NCI-H146 treated with DMSO at 0.1 percent for 48 hours (cell line): Measurements from ENCODE around the gene PTGS1.

ENCODE experiments used
- DNase-seq: peaks from one replicate; lab custom pipeline; 2025; ENCODE audit not compliant: unreplicated experiment; lab: John Stamatoyannopoulos, UW

Gene PTGS1

DNA sequence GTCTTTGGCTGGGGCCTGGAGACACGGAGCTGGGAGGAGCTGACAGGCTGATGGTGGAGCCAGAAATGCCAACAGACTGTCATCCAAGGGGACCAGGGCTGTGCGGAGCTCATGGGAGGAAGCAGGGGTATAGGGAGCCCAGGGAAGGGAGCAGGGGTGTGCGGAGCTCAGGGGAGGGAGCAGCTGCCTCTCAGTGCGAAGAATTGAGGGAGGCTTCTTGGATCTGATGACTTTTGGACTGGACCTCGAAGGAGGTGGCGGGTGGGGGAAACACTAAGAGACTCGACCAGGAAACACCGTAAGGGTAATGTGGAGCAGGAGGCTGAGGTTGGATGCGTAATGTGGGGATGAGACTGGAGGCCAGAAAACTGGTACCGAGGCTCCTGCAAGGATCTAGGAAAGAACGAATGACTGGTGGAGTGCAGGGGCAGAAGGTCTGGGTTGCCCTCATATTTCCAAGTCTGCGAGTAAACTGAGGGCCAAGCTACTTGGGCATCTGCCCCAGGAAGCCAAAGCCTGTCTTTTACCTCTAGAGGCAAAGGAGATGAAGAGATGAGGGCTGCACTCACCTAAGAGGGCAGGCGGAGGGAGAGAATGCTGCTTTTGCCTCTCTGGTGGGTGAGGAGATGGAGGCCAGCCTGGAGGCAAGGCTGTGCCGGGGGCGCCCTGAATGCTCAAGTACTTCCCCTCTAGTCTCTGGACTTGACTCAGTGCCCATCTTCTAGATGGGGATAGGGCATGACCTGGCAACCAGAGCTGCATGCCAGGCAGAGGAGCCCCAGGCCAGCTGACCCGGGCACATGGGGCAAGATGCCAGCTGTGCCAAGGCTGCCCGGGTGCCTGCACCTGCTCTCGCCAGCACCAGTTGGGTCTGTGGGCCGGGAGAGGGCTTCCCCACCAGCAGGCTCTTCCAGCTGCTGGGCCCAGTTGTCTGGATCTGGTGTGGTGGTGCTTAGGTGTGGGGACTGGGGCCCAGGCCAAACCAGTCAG, 2.3 kb downstream of the PTGS1 start:
- no peak for DNase-seq

DNA sequence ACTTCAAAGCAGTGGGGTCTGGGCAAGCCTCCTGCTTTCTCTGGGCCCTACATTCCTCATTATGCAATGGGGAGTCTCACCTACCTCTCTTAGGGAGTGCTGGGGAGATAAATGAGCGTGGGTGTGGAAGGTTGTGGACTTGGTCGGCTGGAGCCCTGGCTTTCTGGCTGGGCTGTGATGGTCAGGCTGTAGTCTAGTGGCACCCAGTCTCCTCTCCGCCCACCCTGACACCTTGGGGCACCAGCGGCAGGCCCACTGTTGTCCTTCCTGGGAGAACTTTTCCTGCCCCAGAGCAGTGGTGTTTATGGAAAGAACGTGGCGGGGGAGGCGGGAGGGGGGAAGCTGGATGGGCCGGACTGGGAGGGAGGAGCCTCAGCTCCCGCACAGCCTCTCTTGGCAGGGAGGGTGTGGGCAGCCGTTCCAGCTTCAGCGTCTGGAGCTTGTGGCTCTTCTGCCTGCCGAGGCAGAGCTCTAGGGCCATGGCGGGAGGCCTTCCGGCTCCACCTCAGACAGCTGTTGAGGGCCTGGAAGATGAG, 4.1 kb downstream of the PTGS1 start:
- no peak for DNase-seq

DNA sequence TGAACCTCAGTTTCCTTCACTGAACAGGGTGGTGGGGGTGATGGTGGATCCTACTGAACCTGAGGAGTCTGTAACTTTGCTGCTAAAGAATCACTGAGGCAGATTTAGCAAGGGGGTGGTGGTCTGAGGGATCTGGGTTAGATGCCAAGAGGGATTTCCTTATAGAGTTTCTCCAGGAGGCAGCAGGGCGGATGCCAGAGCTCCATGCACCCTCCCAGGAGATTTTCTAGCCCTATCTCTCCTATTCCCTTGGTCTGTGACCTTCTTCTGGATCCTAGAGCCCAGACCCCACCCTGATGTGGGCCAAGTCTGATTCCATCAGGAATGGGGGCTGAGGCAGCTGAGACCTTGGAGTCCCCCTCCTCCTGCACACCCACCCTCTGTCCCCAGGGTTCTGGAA, 6.0 kb downstream of the PTGS1 start:
- DNase-seq = no peak

DNA sequence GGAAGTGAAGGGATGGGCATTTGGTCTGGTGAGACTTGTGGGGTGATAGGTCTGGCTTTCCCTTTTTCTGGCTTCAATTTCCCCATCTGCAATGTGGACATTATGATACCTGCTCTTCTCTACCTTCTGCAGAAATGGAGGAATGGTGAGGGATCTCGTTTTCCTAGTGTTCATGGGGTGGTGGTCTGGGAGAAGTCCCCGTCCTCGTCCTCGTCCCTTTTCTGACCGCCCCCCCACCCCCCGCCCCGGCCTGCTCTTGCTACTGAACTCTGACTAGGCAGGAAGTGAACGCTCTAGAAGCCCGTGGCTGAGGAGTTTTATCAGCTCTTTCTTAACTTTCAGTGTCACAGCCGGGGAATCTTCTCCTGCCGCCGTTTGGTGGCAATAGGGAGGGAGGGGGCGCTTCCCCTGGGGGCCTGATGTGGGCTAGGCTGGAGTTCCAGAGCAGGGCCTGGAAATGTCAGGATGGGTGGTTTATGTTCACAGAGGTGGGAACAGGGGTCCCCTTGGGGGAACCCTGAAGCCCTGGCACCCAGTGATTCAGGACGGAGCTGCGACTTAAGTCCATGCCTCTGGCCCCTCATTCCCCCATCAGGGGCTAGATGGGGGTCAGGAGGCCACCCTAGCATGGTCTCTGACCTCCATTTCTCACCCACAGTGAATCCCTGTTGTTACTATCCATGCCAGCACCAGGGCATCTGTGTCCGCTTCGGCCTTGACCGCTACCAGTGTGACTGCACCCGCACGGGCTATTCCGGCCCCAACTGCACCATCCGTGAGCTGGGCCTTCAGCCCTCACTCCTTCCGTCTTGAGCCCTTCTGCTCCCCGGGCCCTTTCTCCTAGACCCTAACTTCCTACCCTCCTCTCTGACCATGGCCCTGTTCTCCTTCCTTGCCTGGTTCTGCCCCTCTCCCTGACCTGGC, 6.7 kb downstream of the PTGS1 start:
- DNase-seq = no peak

DNA sequence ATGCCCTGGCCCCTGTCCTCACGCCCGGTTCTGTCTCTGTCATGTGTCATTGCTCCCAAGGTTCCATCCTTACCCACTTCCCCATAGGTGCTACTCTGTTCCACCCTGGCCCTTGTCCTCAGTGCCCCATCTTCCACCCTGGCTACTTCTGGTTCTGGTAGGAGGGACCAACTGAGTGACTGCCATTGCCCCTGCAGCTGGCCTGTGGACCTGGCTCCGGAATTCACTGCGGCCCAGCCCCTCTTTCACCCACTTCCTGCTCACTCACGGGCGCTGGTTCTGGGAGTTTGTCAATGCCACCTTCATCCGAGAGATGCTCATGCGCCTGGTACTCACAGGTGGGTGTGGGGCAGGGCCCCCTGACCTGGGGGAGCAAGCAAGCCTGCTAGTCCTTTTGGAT, 7.4 kb downstream of the PTGS1 start:
- no peak for DNase-seq

DNA sequence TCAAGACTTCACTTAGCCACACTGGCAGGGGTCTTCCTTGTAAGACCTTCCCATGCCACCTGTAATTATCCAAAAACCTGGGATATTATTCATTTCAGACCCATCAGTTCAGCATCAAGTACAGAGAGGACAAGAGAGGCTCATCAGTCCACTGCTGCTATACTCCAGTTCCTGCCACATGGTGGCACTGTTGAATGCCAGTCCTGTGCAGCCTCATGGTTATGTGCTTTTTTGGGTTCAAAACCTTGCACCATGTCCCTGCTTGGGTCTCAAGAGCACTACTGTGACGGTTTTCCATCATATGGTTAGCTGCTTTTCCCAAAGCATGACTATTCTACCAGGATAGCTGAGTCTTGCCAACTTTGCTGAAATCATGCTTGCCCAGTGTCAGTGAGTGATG, 8.5 kb downstream of the PTGS1 start:
- no peak for DNase-seq

DNA sequence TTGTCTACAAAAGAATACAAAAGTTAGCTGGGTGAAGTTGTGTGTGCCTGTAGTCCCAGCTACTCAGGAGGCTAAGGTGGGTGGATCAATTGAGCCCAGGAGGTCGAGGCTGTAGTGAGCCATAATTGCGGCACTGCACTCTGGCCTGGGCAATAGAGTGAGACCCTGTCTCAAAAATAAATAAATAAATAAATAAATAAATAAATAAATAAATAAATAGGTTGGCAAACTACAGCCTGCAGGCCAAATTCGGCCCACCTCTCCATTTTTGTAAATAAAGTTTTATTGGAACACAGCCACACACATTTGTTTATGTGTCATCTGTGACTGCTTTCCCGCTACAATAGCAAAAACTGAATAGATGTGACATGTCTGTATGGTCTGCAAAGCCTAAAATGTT, 9.5 kb downstream of the PTGS1 start:
- no peak for DNase-seq

DNA sequence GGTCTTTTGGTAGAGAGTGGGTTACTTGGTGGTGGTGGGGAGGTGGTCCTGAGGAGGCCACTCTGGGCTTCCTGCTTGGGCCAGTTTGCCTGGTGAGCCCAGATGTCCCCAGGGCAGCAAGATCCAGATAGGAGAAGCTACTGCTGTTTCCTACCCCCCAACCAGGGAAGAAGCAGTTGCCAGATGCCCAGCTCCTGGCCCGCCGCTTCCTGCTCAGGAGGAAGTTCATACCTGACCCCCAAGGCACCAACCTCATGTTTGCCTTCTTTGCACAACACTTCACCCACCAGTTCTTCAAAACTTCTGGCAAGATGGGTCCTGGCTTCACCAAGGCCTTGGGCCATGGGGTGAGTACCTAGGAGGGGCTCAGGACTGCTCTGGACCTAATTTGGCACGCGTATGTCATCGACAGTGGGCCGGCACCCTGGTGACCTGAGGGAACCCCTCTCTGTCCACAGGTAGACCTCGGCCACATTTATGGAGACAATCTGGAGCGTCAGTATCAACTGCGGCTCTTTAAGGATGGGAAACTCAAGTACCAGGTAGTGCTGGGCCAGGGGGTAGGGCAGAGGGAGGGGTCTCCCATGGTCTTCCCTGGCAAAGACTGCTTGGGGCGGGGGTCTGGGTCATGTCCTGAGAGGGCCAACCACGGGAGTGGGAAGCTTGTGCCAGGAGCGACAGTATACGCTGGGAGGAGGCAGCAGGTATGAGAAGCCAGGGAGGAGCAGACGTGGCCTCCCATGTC, 10.6 kb downstream of the PTGS1 start:
- DNase-seq = no peak

DNA sequence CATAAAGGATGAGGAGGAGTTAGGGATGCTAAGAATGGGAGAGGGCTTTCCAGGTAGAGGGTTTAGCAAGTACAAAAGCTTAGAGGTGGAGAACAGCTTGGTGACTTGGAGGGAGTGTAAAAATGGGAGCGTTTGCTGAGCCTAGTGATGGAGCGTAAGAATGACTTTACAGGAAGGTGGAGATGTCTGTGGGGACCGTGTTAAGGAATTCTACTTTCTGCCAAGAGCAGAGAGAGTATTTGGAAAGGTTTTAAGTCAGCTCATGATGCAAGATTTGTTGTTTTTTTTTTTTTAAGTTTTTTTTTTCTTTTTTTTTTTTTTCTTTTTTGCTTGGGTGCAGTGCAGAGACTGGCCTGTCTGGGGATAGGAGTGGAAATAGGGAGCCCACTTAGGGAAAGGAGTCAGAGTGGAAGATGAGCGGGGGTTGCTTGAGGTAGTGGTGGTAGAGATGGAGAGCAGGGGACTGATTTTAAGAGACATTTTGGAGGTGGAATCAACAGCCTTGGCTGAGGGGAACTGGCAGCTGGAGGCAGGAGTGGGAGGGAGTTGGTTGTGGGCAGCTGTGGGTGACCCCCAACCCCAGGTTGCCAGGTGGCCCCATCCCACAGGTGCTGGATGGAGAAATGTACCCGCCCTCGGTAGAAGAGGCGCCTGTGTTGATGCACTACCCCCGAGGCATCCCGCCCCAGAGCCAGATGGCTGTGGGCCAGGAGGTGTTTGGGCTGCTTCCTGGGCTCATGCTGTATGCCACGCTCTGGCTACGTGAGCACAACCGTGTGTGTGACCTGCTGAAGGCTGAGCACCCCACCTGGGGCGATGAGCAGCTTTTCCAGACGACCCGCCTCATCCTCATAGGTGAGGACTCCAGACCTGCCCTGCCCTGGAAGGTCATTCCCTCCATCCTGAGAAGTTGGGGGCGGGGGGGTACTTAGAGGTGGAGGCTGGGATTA, 12.4 kb downstream of the PTGS1 start:
- no peak for DNase-seq

DNA sequence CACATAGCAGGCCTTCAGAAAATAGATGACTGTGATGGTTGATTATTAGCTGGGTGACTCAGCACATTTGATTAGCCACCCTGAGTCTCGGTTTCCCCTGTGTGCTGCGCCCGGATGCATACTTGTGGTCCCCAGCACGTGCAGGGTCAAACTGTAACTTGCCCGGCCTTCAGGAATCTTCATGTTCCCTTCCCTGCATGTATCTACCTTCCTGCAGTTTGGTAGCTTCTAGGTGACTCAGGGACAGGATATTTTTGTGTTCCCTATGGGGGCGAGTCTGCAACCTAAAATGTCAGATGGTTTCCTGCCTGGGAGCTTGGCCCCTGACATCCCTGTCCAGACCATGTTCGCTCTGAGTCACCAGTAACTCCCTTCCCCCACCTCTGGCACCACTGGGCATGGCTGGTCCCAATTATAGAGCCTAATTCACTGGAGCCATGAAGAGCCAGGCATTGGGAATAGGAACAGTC, 13.2 kb downstream of the PTGS1 start:
- no peak for DNase-seq

DNA sequence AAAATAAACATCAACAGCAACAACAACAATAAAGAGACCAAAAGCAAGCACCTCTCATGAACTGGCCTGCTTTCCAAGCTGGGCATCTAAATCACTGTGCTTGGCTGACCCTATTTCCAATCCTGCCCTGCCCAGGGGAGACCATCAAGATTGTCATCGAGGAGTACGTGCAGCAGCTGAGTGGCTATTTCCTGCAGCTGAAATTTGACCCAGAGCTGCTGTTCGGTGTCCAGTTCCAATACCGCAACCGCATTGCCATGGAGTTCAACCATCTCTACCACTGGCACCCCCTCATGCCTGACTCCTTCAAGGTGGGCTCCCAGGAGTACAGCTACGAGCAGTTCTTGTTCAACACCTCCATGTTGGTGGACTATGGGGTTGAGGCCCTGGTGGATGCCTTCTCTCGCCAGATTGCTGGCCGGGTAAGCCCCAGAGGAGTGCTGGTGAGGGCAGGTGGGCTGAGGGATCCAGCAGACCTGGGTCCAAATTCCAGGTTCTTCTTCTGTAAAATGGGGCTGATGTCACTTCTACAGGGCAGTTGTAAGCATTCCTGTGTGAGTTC, 15.6 kb downstream of the PTGS1 start:
- no peak for DNase-seq

DNA sequence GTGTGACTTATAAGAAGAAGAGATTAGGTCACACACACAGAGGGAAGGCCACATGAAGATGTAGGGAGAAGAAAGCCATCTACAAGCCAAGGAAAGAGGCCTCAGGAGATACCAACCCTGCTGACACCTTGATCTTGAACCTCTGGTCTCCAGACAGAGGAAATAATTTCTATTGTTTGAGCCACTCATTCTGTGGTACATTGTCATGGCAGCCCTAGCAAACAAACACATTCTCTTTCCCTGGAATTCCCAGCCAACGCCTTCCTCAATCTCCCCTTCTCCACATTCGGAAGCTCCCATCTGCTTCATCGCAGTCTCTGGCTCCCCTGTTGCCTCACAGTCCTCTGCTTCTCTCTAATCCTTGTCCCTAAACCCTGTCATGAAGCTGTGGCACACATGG, 16.7 kb downstream of the PTGS1 start:
- no peak for DNase-seq

DNA sequence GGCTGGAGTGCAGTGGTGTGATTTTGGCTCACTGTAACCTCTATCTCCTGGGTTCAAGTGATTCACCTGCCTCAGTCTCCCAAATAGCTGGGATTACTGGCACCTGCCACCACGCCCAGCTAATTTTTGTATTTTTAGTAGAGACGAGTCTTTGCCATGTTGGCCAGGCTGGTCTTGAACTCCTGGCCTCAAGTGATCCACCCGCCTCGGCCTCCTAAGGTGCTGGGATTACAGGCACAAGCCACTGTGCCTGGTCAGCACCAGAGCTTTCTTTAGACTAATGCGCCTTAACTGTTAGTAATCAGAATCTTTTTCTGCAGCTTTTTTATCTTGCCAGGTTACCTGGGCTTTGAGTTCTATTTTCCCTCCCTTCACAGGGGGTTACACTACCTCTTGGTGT, 18.4 kb downstream of the PTGS1 start:
- no peak for DNase-seq

DNA sequence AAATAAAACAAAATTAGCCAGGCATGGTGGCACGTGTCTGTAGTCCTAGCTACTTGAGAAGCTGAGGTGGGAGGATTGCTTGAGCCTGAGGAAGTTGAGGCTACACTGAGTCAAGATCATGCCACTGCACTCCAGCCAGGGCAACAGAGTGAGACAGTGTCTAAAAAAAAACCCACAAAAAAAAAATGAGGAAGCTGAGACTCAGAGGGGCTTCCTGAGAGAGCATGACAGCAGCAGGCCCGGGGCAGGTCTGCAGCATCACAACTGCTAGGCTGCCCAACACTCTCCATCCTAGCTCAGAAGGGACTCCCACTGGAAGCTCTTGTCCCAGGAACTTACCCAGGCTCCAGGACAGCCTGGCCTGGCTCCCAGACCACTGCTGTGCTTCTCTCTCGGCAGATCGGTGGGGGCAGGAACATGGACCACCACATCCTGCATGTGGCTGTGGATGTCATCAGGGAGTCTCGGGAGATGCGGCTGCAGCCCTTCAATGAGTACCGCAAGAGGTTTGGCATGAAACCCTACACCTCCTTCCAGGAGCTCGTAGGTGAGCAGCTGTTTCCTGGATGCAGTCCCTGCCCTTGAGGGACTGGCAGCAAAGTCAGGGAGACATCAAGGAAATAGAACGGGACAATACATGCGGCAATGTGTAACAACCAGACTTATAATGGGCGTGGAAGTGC, 19.1 kb downstream of the PTGS1 start:
- no peak for DNase-seq

DNA sequence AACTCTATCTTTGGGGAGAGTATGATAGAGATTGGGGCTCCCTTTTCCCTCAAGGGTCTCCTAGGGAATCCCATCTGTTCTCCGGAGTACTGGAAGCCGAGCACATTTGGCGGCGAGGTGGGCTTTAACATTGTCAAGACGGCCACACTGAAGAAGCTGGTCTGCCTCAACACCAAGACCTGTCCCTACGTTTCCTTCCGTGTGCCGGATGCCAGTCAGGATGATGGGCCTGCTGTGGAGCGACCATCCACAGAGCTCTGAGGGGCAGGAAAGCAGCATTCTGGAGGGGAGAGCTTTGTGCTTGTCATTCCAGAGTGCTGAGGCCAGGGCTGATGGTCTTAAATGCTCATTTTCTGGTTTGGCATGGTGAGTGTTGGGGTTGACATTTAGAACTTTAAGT, 21.5 kb downstream of the PTGS1 start:
- no peak for DNase-seq

DNA sequence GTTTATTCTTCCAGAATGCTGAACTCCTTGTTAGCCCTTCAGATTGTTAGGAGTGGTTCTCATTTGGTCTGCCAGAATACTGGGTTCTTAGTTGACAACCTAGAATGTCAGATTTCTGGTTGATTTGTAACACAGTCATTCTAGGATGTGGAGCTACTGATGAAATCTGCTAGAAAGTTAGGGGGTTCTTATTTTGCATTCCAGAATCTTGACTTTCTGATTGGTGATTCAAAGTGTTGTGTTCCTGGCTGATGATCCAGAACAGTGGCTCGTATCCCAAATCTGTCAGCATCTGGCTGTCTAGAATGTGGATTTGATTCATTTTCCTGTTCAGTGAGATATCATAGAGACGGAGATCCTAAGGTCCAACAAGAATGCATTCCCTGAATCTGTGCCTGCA, 21.9 kb downstream of the PTGS1 start:
- no peak for DNase-seq

DNA sequence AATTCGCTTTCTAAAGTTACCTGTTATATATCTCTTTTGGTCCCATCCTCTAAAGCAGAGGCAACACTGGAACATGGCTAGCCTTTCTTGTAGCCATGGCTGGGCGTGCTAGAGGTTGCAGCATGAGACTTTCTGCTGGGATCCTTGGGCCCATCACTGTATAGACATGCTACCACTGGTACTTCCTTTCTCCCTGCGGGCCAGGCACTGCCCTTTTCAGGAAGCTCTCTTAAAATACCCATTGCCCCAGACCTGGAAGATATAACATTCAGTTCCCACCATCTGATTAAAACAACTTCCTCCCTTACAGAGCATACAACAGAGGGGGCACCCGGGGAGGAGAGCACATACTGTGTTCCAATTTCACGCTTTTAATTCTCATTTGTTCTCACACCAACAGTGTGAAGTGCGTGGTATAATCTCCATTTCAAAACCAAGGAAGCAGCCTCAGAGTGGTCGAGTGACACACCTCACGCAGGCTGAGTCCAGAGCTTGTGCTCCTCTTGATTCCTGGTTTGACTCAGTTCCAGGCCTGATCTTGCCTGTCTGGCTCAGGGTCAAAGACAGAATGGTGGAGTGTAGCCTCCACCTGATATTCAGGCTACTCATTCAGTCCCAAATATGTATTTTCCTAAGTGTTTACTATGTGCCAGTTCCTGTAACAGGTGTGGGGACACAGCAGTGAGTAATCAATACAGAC, 22.6 kb downstream of the PTGS1 start:
- no peak for DNase-seq
